NCI-H524 treated with DMSO at 0.1 percent for 48 hours (cell line): ENCODE data around the gene SLC2A3.
"Not testable (repeated sequence)": the region's sequence is repeated elsewhere in the genome, so short reads cannot be mapped to it uniquely, and the experiment has no call there.

Experiments used
- DNase-seq: peaks from one replicate; lab custom pipeline; 2025; lab: John Stamatoyannopoulos, UW

The SLC2A3 gene

GRCh38 chr12:7951671-7952070 is 15.7 kb upstream of the SLC2A3 start:
- DNase-seq, result no peak

- DNase-seq, result not testable (repeated sequence)
Observed at GRCh38 chr12:7950230-7950943, 14.4 kb upstream of the SLC2A3 start.

- no peak for DNase-seq
Observed at GRCh38 chr12:7948589-7949260, 12.7 kb upstream of the SLC2A3 start.

- DNase-seq, result no peak
Observed at GRCh38 chr12:7947011-7947410, 11.0 kb upstream of the SLC2A3 start.

- not testable (repeated sequence) for DNase-seq
Observed at GRCh38 chr12:7944760-7945159, 8.8 kb upstream of the SLC2A3 start.

- DNase-seq, result no peak
Observed at GRCh38 chr12:7940906-7941305, 4.9 kb upstream of the SLC2A3 start.

GRCh38 chr12:7937833-7938506 is 2.0 kb upstream of the SLC2A3 start:
- DNase-seq, result no peak

GRCh38 chr12:7934889-7935492 is 996 bp downstream of the SLC2A3 start:
- DNase-seq, result no peak

GRCh38 chr12:7934091-7934888 is 1.7 kb downstream of the SLC2A3 start:
- no peak for DNase-seq

GRCh38 chr12:7933255-7933726 is 2.7 kb downstream of the SLC2A3 start:
- peak; percentile 65 for DNase-seq

GRCh38 chr12:7932599-7933240 is 3.3 kb downstream of the SLC2A3 start:
- DNase-seq, result not testable (repeated sequence)

GRCh38 chr12:7929083-7929792 is 6.7 kb downstream of the SLC2A3 start:
- no peak for DNase-seq

- DNase-seq, result no peak
Observed at GRCh38 chr12:7927470-7927869, 8.5 kb downstream of the SLC2A3 start.

GRCh38 chr12:7926068-7926666 is 9.8 kb downstream of the SLC2A3 start:
- not testable (repeated sequence) for DNase-seq

GRCh38 chr12:7923241-7924236 is 12.4 kb downstream of the SLC2A3 start:
- DNase-seq, result no peak

- not testable (repeated sequence) for DNase-seq
Observed at GRCh38 chr12:7921181-7921580, 14.8 kb downstream of the SLC2A3 start.

GRCh38 chr12:7918268-7918590 is 17.8 kb downstream of the SLC2A3 start:
- not testable (repeated sequence) for DNase-seq

GRCh38 chr12:7917392-7918267 is 18.4 kb downstream of the SLC2A3 start:
- no peak for DNase-seq
